Hepatocyte (in vitro differentiated cells): Measurements from ENCODE around the gene NHLRC4.

ENCODE experiments used
- EZH2 ChIP-seq: fragments of 200-600 bp; sonication (generic); IDR thresholded peaks from 2 replicates; pipeline ENCODE4 v1.6.1; 2016; ENCODE audit warnings: antibody characterized with exemption, mild to moderate bottlenecking, borderline replicate concordance
- EZH2phosphoT487 ChIP-seq: fragments of 200-600 bp; sonication (generic); IDR thresholded peaks from one replicate; pipeline ENCODE4 v1.6.1; 2018; ENCODE audit warnings: antibody characterized with exemption, mild to moderate bottlenecking, low read depth, moderate library complexity; ENCODE audit not compliant: unreplicated experiment, severe bottlenecking
- TF ChIP-seq, protein P1 (sequence below): fragments of 200-600 bp; sonication (generic); IDR thresholded peaks from 2 replicates; pipeline ENCODE4 v1.5.1; 2016; ENCODE audit warnings: antibody characterized with exemption, mild to moderate bottlenecking; ENCODE audit not compliant: poor library complexity

DNA sequence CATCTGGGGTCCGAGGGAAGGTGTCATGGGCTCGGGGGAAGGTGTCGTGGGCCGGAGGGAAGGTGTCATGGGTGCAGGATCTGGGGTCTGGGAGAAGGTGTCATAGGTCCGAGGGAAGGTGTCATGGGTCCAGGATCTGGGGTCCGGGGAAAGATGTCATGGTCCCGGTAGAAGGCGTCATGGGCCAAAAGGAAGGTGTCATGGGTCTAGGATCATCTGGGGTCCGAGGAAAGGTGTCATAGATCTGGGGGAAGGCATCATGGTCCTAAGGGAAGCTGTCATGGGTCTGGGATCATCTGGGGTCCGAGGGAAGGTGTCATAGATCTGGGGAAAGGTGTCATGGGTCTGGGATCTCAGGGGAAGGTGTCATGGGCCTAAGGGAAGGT lies 24.0 kb downstream of the NHLRC4 start:
- TF ChIP-seq, protein P1, sequence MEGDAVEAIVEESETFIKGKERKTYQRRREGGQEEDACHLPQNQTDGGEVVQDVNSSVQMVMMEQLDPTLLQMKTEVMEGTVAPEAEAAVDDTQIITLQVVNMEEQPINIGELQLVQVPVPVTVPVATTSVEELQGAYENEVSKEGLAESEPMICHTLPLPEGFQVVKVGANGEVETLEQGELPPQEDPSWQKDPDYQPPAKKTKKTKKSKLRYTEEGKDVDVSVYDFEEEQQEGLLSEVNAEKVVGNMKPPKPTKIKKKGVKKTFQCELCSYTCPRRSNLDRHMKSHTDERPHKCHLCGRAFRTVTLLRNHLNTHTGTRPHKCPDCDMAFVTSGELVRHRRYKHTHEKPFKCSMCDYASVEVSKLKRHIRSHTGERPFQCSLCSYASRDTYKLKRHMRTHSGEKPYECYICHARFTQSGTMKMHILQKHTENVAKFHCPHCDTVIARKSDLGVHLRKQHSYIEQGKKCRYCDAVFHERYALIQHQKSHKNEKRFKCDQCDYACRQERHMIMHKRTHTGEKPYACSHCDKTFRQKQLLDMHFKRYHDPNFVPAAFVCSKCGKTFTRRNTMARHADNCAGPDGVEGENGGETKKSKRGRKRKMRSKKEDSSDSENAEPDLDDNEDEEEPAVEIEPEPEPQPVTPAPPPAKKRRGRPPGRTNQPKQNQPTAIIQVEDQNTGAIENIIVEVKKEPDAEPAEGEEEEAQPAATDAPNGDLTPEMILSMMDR, result no peak
- TF ChIP-seq EZH2 (no peak), EZH2phosphoT487 (no peak)
